PC-3 (cell line): Measurements from ENCODE around the gene CNNM3. TPM values are rescaled to one million over a fixed set of nuclear protein-coding genes. Genes with fewer than 3 reads are reported as not detected.
A peak's percentile ranks its signal among the peaks of the same experiment; 100 is the strongest.

Experiments
- ATAC-seq: fragments of 200-7000 bp; cut with Tn5 transposase; 2 replicates; pipeline ENCODE4 v1.9.1; 2020; ENCODE audit warnings: mild to moderate bottlenecking, moderate library complexity
- BruUV-seq: library from RNA; stranded (reverse); fragments of 400-500 nt; replicated peaks from 2 replicates; lab custom pipeline; 2021; lab: Mats Ljungman, UMichigan
- CTCF ChIA-PET: fragments of 300-600 bp; sonication (Branson Sonifier 250); formaldehyde crosslinking; loops from one replicate; lab custom pipeline; 2022; ENCODE audit warnings: antibody characterized with exemption; lab: Charles Lee
- POLR2A ChIA-PET: fragments of 300-600 bp; sonication (Branson Sonifier 250); formaldehyde crosslinking; loops from one replicate; lab custom pipeline; 2022; ENCODE audit warnings: antibody characterized with exemption; ENCODE audit not compliant: unreplicated experiment; lab: Charles Lee
- DNase-seq: peaks from one replicate; pipeline ENCODE4 v3.0.0-alpha.2; 2015
- H2AFZ ChIP-seq: fragments of 300-600 bp; sonication (generic); 2 replicates; pipeline ENCODE4 v1.6.0; 2016; ENCODE audit warnings: antibody characterized with exemption, low read length
- H3F3A ChIP-seq: fragments of 300-600 bp; sonication (generic); one replicate; pipeline ENCODE4 v1.6.0; 2017; ENCODE audit warnings: antibody characterized with exemption, low read length, control low read depth, mild to moderate bottlenecking; ENCODE audit not compliant: unreplicated experiment
- H3K27ac ChIP-seq: fragments of 300-600 bp; sonication (generic); 2 replicates; pipeline ENCODE4 v1.5.1; 2016; ENCODE audit warnings: mild to moderate bottlenecking, low read length
- H3K27me3 ChIP-seq: fragments of 300-600 bp; sonication (generic); 2 replicates; pipeline ENCODE4 v1.6.1; 2016; ENCODE audit warnings: low read length, mixed read lengths
- H3K36me3 ChIP-seq: fragments of 300-600 bp; sonication (generic); 2 replicates; pipeline ENCODE4 v1.6.1; 2016; ENCODE audit warnings: low read depth, mixed run types, low read length, mixed read lengths
- H3K4me1 ChIP-seq: fragments of 300-600 bp; sonication (generic); 2 replicates; pipeline ENCODE4 v1.5.1; 2016; ENCODE audit warnings: low read length; ENCODE audit not compliant: insufficient read depth
- H3K4me2 ChIP-seq: fragments of 300-600 bp; sonication (generic); 2 replicates; pipeline ENCODE4 v1.6.0; 2016; ENCODE audit warnings: low read length
- H3K4me3 ChIP-seq: fragments of 300-600 bp; sonication (generic); 2 replicates; pipeline ENCODE4 v1.5.1; 2016; ENCODE audit warnings: mild to moderate bottlenecking, low read length, mixed read lengths
- H3K79me2 ChIP-seq: fragments of 300-600 bp; sonication (generic); 2 replicates; pipeline ENCODE4 v1.6.1; 2017; ENCODE audit warnings: low read length, mixed read lengths
- H3K9ac ChIP-seq: fragments of 300-600 bp; sonication (generic); 2 replicates; pipeline ENCODE4 v1.6.0; 2016; ENCODE audit warnings: mild to moderate bottlenecking, low read length
- H3K9me2 ChIP-seq: fragments of 300-600 bp; sonication (generic); replicated peaks from 2 replicates; pipeline ENCODE4 v1.6.1; 2016; ENCODE audit warnings: mixed run types, low read length, mixed read lengths
- H3K9me3 ChIP-seq: fragments of 300-600 bp; sonication (generic); 2 replicates; pipeline ENCODE4 v1.6.1; 2016; ENCODE audit warnings: low read length, mixed read lengths
- H4K20me1 ChIP-seq: fragments of 300-600 bp; sonication (generic); 2 replicates; pipeline ENCODE4 v1.6.1; 2016; ENCODE audit warnings: low read length, mixed read lengths
- EZH2 ChIP-seq: fragments of 300-600 bp; sonication (generic); IDR thresholded peaks from one replicate; pipeline ENCODE4 v1.6.1; 2017; ENCODE audit warnings: antibody characterized with exemption, mild to moderate bottlenecking, low read length; ENCODE audit not compliant: unreplicated experiment
- EZH2phosphoT487 ChIP-seq: fragments of 300-600 bp; sonication (generic); IDR thresholded peaks from 2 replicates; pipeline ENCODE4 v1.6.1; 2018; ENCODE audit warnings: mild to moderate bottlenecking, antibody characterized with exemption, low read length, borderline replicate concordance
- intact Hi-C: fragments of 100-400 bp; cut with micrococcal nuclease; formaldehyde crosslinking; loops from 2 replicates; pipeline ENCODE4 v1.9.0; 2023
- total RNA-seq: library from RNA; depleted of rRNA; stranded (reverse); fragments of >200 nt; gene quantifications from 2 replicates; pipeline ENCODE4 v1.2.3, GENCODE V29; 2014
- TF ChIP-seq, protein P1 (sequence below): fragments of 300-600 bp; sonication (generic); conservative IDR thresholded peaks from 2 replicates; pipeline ENCODE4 v1.5.1; 2017; ENCODE audit warnings: antibody characterized with exemption, low read depth, mild to moderate bottlenecking, low read length

CNNM3 gene
- total RNA-seq, 1 experiment from 2014 or later, result 9.0 TPM

DNA sequence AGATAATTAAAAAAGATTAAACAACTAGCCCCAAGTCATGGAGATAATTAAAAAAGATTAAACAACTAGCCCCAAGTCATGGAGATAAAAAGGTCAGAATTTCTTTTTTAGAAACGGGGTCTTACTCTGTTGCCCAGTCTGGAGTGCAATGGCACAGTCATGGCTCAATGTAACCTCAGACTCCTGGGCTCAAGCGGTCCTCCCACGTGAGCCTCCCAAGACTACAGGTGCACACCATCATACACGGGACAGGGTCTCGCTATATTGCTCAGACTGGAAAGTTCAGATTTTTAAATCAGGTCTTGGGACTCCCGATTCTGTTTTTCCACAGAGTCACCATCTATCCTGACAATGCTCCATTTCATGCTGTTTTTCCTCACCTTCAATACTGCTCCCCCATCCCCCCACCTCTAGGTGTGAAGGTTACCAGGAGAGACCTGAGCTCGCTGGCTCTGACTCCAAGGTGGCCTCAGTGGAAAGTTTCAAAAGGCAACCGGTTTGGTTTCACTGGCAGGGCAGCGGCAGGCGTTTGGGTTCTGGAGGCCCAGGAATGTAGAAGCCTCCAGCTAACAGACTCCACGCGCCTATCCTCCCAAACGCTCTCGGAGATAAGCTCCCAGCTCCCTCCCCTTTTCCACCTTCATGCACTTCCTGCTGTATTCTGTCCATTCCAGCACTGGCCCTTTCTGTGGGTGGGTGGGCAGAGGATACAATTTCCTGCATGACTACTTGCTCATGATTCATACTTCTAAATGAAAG, 56.7 kb downstream of the CNNM3 start:
- ChIA-PET CTCF (no interaction called here), POLR2A (interaction anchor here (0.6 kb wide), 1 partner anchor 16 kb away, joined by 3 read pairs; no protein-coding TSS in a partner anchor)
- Histone ChIP-seq H3K9me2 (no peaks in the 10 kb centered on the region), H3F3A (no peaks in the 10 kb centered on the region), H3K79me2 (peaks cover 14% of the 10 kb centered on the region), H3K27ac (no peak overlapping the region), H2AFZ (no peak overlapping the region), H3K4me1 (peaks cover 50% of the 10 kb centered on the region), H3K36me3 (no peaks in the 10 kb centered on the region), H3K4me3 (no peak overlapping the region), H4K20me1 (no peaks in the 10 kb centered on the region), H3K4me2 (no peak overlapping the region), H3K9ac (no peak overlapping the region), H3K27me3 (no peaks in the 10 kb centered on the region), H3K9me3 (no peaks in the 10 kb centered on the region)
- DNase-seq, result peak; percentile 40
- TF ChIP-seq, protein P1, sequence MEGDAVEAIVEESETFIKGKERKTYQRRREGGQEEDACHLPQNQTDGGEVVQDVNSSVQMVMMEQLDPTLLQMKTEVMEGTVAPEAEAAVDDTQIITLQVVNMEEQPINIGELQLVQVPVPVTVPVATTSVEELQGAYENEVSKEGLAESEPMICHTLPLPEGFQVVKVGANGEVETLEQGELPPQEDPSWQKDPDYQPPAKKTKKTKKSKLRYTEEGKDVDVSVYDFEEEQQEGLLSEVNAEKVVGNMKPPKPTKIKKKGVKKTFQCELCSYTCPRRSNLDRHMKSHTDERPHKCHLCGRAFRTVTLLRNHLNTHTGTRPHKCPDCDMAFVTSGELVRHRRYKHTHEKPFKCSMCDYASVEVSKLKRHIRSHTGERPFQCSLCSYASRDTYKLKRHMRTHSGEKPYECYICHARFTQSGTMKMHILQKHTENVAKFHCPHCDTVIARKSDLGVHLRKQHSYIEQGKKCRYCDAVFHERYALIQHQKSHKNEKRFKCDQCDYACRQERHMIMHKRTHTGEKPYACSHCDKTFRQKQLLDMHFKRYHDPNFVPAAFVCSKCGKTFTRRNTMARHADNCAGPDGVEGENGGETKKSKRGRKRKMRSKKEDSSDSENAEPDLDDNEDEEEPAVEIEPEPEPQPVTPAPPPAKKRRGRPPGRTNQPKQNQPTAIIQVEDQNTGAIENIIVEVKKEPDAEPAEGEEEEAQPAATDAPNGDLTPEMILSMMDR, result no peak
- TF ChIP-seq EZH2, result no peak
- TF ChIP-seq EZH2phosphoT487, result no peak
- BruUV-seq, result no TSS peak
- no peak for ATAC-seq
- intact Hi-C loops, result loop anchor here (5.0 kb wide), 1 partner anchor 80 kb away; no protein-coding TSS in a partner anchor

DNA sequence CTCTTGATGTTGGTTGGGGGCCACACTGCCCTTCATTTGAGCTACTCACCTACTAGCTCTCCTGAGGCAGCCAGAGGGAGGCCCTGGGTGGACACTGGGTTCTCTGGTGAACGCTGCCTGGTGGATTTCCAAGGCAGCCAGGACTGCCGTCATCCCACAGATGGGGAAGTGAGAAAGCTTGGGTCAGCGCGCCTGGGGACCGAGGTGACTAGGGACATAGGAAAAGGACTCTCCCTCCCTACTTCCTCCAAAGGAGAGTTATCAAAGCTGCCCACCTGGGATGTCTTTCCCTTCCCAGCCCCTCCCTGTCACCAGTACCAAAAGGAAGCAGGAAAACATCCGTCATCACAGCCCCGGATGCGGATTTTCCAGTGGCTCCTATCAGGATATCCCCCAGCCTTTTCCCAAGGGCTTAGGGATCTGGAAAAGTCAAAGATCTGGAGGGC, 57.6 kb downstream of the CNNM3 start:
- Histone ChIP-seq H3K27ac (no peak overlapping the region), H3K4me2 (no peak overlapping the region)
- POLR2A ChIA-PET, result interaction anchor here (0.6 kb wide), 1 partner anchor 15 kb away, joined by 3 read pairs; no protein-coding TSS in a partner anchor

More for the DNA sequence above, 57.6 kb downstream of the CNNM3 start:
- CTCF ChIA-PET, result no interaction called here
- ATAC-seq, result no peak
- Histone ChIP-seq H3K4me3 (no peak overlapping the region), H3K36me3 (no peaks in the 10 kb centered on the region), H3K9me2 (no peaks in the 10 kb centered on the region), H3K9me3 (no peaks in the 10 kb centered on the region), H3K79me2 (peaks cover 5% of the 10 kb centered on the region), H4K20me1 (no peaks in the 10 kb centered on the region), H2AFZ (no peak overlapping the region), H3F3A (no peaks in the 10 kb centered on the region), H3K4me1 (peaks cover 44% of the 10 kb centered on the region), H3K27me3 (no peaks in the 10 kb centered on the region), H3K9ac (no peak overlapping the region)
- DNase-seq, result no peak
- intact Hi-C loops, result loop anchor here (5.0 kb wide), 1 partner anchor 79 kb away; no protein-coding TSS in a partner anchor
- TF ChIP-seq, protein P1, result no peak
- TF ChIP-seq EZH2, result no peak
- TF ChIP-seq EZH2phosphoT487, result no peak
- no TSS peak for BruUV-seq
